GM21717 (cell line): ENCODE measurements around the gene TRPT1.

Source experiments
- ATAC-seq: cut with Tn5 transposase; IDR thresholded peaks from one replicate; pipeline ENCODE4 v1.9.1; 2021; ENCODE audit warnings: mild to moderate bottlenecking, moderate library complexity; ENCODE audit not compliant: unreplicated experiment

TRPT1 gene, protein sequence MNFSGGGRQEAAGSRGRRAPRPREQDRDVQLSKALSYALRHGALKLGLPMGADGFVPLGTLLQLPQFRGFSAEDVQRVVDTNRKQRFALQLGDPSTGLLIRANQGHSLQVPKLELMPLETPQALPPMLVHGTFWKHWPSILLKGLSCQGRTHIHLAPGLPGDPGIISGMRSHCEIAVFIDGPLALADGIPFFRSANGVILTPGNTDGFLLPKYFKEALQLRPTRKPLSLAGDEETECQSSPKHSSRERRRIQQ

DNA sequence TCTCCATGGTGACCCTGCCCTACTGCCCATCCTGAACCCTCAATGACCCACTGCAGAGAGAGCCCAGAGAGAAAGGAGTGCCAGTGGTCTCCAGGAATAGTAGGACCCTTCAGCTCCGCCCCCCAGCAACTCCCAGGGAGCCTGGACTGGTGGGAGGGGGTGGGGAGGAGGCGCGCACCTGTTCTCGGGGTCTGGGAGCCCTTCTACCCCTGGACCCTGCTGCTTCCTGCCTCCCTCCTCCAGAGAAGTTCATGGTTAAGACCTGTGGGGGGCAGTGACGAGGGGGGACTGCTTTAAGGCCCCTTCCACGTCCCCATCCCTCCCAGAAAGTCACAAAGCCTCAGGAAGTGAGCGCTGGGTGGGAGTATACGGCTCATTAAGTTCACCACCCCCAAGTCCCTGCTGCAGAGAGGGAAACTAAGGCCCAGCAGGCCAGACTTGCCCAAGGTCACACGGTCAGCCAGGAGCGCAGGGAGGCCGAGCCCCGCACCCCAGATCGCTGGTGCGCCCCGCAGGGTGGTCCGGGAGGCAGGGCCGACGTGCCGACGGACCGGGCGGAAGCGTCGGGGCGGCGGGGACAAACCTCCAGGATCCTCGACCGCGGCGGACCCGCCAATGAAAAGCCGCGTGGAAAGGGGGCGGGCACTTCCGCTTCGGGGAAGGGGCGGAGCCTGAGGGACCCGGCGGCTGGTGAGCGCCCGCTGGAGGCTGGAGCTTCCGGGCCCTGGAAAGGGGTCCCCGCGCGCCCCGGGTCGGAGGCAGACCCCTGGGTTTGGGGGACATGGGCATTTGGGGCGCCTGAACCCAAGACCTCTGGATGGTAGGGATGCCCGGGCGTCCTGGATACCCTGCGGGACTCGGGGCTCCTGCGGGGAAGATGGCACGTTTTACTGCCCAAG, at the start of gene TRPT1, which contains the start of gene NUDT22:
Gene TRPT1, minus strand, starts transcription at position 579 of the 899 bp plus-strand sequence. Its CDS starts 326 bp downstream, at position 253.
Gene NUDT22, plus strand, starts transcription at position 667 of the 899 bp plus-strand sequence. CDS start 379 bp downstream, outside the sequence.
- ATAC-seq: peak; percentile 40

GRCh38 chr11:64275031-64275800, 49.2 kb upstream of the TRPT1 start:
- ATAC-seq: no peak

GRCh38 chr11:64269540-64270220, 43.7 kb upstream of the TRPT1 start:
- peak; percentile 55 for ATAC-seq

DNA sequence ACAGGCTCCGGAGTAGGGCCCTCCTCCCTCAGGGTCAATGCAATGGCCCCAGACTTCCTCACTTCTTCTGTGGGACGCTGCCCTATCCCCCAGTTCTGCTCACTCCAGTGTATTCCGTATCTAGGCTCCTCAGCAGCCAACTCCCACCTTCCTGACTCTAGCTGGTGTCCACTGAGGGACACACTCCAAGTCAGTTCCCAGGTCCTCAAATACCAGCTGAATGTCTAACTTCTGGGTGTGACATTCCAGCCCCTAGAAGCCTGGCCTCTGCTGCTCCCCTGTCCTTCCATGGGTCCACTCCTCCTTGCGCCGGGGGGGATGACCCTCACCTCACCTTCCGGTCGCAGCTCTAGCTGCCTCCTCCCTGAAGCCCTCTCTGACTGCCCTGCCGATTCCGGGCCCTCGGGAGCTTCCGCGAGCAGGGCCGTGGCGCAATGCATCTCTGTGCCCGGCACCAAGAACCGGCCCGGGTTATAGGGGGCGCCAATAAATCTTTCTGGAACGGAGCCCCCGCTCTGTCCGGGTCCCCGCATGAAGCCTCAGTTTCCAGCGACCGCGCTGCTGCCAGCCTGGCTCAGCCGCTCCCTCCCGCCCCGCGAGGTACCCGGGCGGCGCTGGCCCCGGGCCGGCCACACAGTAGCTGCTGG, 43.0 kb upstream of the TRPT1 start:
- ATAC-seq: peak; percentile 16

DNA sequence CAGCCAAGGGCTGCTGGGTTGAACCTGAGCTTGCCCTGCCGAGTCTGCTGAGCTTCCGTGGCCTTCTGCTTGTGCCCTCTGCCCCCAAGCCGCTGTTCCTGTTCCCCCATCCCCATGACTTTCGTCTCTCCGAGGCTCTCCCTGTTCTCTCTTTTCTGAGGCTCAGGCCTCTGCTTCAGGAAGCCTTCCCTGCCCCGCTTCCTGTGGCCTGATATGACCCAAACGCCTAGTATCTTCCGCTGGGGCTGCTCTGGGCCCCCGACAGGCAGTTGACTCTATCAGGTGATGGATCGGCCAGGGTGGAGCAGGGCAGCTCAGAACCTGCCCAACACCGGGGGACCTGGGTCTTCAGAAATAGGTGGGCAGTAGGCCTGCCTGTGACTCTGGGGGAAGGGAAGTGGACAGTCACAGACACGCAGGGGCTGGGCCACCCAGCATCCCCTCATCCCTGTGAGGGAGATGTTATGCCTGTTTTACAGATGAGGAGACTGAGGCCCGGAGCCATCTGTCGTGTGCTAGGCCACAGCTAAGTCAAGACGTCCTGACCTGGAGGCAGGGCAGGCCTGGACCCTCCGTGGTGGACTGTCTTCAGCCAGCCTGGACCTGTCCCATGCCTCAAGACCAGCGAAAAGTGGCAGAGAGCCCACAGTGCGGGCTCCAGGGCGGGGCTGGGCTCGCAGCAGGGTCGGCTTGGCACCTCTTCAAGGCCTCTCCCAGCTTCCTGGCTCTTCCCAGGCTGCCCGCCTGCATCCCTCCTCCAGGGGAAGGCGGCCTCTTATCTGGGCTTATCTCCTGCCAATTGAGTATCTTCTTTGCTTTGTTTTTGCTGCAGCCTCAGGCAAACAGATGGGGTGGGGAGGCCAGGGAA, 42.3 kb upstream of the TRPT1 start:
- ATAC-seq: no peak

DNA sequence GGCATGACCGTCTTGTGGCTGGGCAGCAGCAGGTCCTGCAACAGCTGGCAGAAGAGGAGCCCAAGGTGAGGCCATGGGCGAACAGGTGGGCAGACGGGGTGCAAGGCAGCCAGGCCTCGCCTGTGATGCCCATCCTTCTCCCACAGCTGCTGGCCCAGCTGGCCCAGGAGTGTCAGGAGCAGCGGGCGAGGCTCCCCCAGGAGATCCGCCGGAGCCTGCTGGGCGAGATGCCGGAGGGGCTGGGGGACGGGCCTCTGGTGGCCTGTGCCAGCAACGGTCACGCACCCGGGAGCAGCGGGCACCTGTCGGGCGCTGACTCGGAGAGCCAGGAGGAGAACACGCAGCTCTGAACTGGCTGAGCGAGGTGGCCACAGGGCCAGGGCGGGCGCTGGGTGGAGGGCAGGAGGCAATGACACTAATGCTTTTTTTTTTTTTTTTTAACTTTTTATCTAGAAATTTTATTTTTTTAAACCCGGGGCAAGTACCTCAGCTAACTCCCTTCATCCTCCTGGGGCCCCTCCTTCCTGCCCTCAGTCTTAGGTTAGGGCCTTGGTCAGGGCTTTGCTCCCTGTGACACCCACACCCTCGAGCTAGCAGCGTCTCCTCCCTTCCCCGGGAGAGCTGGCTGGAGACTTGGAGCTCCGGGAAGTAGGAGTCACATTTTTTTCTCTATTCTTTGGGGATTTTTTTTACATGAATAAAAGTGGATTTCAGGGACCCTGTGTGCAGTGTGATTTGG, 41.4 kb upstream of the TRPT1 start:
- ATAC-seq: no peak

- no peak for ATAC-seq
Measured at GRCh38 chr11:64266339-64266738, 40.4 kb upstream of the TRPT1 start.

DNA sequence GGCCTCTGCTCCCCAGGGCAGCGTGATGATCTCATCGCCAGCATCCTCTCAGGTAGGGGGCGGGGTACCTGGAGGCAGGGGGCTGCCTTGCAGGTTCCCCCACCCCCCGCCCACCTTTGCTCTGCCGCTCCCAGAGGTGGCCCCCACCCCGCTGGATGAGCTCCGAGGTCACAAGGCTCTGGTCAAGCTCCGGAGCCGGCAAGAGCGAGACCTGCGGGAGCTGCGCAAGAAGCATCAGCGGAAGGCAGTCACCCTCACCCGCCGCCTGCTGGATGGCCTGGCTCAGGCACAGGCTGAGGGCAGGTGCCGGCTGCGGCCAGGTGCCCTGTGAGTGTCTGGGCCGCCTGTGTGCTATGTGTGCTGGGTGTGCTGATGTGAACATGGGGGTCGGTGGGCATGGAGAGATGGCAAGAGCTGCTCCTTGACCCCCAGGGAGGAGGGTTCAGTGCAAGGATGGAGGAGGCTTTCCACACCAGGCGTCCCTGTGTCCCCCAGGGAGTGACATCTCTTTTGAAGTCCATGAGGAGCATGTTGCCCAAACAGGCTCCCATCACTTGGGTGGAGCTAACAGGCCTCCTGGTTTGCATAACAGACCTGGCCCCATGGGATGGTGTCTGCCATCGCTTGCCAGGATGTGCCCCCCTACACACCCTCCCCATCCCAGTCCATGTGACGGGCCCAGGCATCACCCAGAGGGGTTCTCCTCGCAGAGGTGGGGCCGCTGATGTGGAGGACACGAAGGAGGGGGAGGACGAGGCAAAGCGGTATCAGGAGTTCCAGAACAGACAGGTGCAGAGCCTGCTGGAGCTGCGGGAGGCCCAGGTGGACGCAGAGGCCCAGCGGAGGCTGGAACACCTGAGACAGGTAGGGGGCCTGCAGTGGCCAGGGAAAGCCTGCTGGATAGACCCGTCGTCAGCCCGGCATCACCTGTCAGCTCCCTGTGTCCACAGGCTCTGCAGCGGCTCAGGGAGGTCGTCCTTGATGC, 39.5 kb upstream of the TRPT1 start:
- ATAC-seq: no peak

DNA sequence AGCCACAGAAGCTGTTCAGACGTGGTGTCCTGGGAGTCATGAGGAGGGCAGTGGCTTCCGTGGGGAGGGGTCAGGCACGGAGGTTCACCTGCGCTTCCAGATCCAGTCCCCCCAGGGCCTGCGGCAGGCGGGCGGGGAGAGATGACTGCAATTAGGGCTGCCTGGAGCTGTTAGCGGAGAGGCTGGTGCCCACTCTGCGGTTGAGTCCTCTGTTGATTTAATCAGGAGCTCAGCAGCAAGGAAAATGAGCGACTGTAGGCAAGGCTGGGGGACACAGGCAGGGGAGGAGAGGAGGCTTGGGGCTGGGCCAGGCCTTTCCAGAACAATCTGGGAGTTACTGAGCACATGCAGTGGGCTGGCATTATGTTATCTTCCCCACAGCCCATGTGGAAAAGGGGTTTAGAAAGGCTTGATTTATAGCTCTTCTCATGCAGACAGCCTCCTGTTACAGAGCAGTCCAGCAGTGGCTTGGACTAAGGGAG, 38.4 kb upstream of the TRPT1 start:
- no peak for ATAC-seq

DNA sequence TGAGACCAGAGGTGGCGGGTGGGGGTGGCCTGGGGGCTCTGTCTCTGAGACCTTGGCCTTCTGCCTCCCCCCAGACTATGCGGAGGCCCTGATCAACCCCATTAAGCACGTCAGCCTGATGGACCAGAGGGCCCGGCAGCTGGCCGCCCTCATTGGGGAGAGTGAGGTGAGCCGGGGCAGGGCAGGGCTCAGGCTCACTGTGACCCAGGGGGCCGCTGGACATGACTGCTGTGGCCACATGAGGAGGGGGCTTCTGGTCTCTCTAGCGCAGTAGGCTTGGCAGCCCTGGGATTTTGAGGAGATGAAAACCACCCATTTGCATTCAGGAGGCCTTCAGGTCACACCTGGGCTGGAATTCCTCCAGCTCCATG, 37.9 kb upstream of the TRPT1 start:
- ATAC-seq: no peak

GRCh38 chr11:64263021-64263946, 37.3 kb upstream of the TRPT1 start:
- ATAC-seq: no peak

- ATAC-seq: no peak
Measured at GRCh38 chr11:64262271-64263002, 36.5 kb upstream of the TRPT1 start.

DNA sequence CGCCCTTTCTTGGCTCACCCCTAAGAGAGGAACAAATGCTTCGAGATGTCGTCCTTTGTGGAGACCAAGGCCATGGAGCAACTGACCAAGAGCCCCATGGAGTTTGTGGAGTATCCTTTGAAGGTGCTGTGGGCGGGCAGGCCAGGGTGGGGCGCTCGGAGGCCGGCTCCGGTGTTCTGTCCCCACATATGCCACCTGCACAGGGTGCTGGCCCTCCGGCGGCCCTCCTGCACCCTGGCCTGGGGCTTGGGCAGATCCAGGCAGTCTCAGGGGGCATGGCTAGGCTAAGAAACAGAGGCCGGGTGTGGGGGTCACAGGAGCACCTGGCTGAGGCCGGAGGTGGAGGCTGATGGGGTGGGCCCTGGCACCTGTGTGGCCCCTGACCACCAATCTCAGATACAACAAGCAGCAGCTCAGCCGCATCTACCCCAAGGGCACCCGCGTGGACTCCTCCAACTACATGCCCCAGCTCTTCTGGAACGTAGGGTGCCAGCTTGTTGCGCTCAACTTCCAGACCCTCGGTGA, 35.6 kb upstream of the TRPT1 start:
- no peak for ATAC-seq

GRCh38 chr11:64260147-64260708, 34.2 kb upstream of the TRPT1 start:
- no peak for ATAC-seq

DNA sequence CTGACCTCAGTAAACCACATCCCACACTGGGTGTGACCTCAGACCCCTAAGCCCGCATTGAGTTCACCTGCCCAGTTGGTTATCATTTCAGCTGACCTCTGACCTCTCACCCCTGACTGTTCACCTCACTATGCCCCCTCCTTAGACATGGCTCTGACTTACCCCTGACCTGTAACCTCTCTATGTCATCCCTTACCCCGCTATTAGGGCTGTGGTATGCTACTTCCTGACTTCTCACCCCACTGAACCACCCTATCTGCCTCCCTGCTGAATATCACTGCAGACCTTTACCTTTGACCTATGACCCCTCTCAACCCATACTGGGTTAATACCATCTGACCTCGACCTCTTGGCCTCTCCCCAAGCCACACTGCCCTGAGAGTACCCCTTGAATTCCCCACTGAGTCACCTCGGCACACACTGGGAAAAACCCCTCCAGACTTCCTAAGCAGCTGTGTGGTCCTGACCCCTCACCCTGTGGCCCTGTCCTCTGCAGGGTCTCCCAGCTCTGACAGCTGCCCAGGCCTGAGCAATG, 33.6 kb upstream of the TRPT1 start:
- ATAC-seq: no peak
